H1 (cell line): Measurements from ENCODE around the gene ZGLP1.

Source experiments
- EZH2 ChIP-seq: fragments of 200-600 bp; sonication (generic); IDR thresholded peaks from 2 replicates; pipeline ENCODE4 v1.7.1; 2012; ENCODE audit warnings: low read depth, mild to moderate bottlenecking, moderate library complexity, low read length, inconsistent platforms; ENCODE audit not compliant: severe bottlenecking
- TF ChIP-seq, protein P1 (sequence below), 3 experiments: IDR thresholded peaks; 1 replicate in 2 of 3; 2 replicates in 1 of 3; pipeline versions ENCODE4 v1.5.1 to v1.6.1; 2011; ENCODE audit warnings: low read length in 3 of 3, mild to moderate bottlenecking in 3 of 3, inconsistent platforms in 2 of 3, low read depth in 1 of 3, moderate library complexity in 1 of 3; ENCODE audit not compliant: insufficient read depth in 1 of 3; ENCODE audit errors: control extremely low read depth in 1 of 3

DNA sequence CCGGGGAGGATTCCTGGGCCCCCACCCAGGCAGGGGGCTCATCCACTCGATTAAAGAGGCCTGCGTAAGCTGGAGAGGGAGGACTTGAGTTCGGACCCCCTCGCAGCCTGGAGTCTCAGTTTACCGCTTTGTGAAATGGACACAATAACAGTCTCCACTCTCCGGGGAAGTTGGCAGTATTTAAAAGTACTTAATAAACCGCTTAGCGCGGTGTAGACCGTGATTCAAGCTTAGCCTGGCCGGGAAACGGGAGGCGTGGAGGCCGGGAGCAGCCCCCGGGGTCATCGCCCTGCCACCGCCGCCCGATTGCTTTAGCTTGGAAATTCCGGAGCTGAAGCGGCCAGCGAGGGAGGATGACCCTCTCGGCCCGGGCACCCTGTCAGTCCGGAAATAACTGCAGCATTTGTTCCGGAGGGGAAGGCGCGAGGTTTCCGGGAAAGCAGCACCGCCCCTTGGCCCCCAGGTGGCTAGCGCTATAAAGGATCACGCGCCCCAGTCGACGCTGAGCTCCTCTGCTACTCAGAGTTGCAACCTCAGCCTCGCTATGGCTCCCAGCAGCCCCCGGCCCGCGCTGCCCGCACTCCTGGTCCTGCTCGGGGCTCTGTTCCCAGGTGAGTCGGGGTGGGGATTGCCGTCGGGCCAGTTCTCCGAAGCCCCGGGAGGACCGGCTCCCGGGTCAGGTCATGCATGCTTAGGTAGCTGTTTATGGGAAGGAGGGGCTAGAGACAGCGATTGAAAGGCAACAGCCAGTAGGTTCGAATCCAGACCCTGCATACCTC is 38.8 kb downstream of the ZGLP1 start, which contains the start of gene ICAM1:
- TF ChIP-seq, protein P1, sequence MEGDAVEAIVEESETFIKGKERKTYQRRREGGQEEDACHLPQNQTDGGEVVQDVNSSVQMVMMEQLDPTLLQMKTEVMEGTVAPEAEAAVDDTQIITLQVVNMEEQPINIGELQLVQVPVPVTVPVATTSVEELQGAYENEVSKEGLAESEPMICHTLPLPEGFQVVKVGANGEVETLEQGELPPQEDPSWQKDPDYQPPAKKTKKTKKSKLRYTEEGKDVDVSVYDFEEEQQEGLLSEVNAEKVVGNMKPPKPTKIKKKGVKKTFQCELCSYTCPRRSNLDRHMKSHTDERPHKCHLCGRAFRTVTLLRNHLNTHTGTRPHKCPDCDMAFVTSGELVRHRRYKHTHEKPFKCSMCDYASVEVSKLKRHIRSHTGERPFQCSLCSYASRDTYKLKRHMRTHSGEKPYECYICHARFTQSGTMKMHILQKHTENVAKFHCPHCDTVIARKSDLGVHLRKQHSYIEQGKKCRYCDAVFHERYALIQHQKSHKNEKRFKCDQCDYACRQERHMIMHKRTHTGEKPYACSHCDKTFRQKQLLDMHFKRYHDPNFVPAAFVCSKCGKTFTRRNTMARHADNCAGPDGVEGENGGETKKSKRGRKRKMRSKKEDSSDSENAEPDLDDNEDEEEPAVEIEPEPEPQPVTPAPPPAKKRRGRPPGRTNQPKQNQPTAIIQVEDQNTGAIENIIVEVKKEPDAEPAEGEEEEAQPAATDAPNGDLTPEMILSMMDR (IDR thresholded peaks at IDR 0.05; ENCODE audit: control extremely low read depth in 1 of 3, insufficient read depth in 1 of 3, low read depth in 1 of 3, low read length in 3 of 3) = peak in 1 of 3 experiments; percentile 11; a peak in 2 of 4 replicates
- peak; percentile 36 for TF ChIP-seq EZH2
